SU-DHL-6 (cell line): ENCODE results near the gene MACC1.
"Not testable (repeated sequence)": the region's sequence is repeated elsewhere in the genome, so short reads cannot be mapped to it uniquely, and the experiment has no call there.

Experiments
- H2AFZ ChIP-seq: fragments of 200-600 bp; sonication (generic); 2 replicates; pipeline ENCODE4 v1.6.1; 2014; ENCODE audit warnings: low read depth, mild to moderate bottlenecking, moderate library complexity, mixed read lengths, antibody characterized with exemption, low read length; ENCODE audit not compliant: severe bottlenecking
- H3F3A ChIP-seq: fragments of 200-600 bp; shearing (Covaris generic); 2 replicates; pipeline ENCODE4 v1.6.0; 2016; ENCODE audit warnings: antibody characterized with exemption, mild to moderate bottlenecking; ENCODE audit not compliant: insufficient read depth
- H3K27ac ChIP-seq: fragments of 200-600 bp; sonication (generic); 2 replicates; pipeline ENCODE4 v1.5.1; 2016; ENCODE audit warnings: low read depth, mild to moderate bottlenecking, low read length, moderate library complexity, mixed read lengths
- H3K27me3 ChIP-seq: fragments of 200-600 bp; sonication (generic), shearing (Covaris generic); 2 replicates; pipeline ENCODE4 v1.6.0; 2014; ENCODE audit warnings: mild to moderate bottlenecking, low read length
- H3K36me3 ChIP-seq: fragments of 200-600 bp; sonication (generic); 2 replicates; pipeline ENCODE4 v1.6.1; 2014; ENCODE audit warnings: mild to moderate bottlenecking, low read length, mixed read lengths
- H3K4me2 ChIP-seq: fragments of 300-600, 200-600 bp; shearing (Covaris generic), sonication (generic); 2 replicates; pipeline ENCODE4 v1.6.0; 2014; ENCODE audit warnings: low read length, low read depth, mild to moderate bottlenecking; ENCODE audit not compliant: poor library complexity, severe bottlenecking
- H3K4me3 ChIP-seq: fragments of 200-600 bp; sonication (generic); 2 replicates; pipeline ENCODE4 v1.5.1; 2014; ENCODE audit warnings: antibody characterized with exemption, low read length, mild to moderate bottlenecking, mixed read lengths; ENCODE audit not compliant: insufficient read depth, poor library complexity, severe bottlenecking
- H3K79me2 ChIP-seq: fragments of 200-600 bp; sonication (generic); 2 replicates; pipeline ENCODE4 v1.6.1; 2014; ENCODE audit warnings: mild to moderate bottlenecking, low read length, moderate library complexity; ENCODE audit not compliant: insufficient read depth
- H3K9ac ChIP-seq: fragments of 200-600 bp; sonication (generic); 2 replicates; pipeline ENCODE4 v1.7.0; 2014; ENCODE audit warnings: mild to moderate bottlenecking, low read length
- H3K9me2 ChIP-seq: fragments of 200-600 bp; sonication (generic); replicated peaks from 2 replicates; pipeline ENCODE4 v1.6.1; 2014; ENCODE audit warnings: low read length; ENCODE audit not compliant: insufficient read depth
- H3K9me3 ChIP-seq: fragments of 200-600 bp; sonication (generic); 2 replicates; pipeline ENCODE4 v1.6.1; 2014; ENCODE audit warnings: low read length, mixed read lengths; ENCODE audit not compliant: insufficient read depth
- H4K20me1 ChIP-seq: fragments of 200-600 bp; sonication (generic); 2 replicates; pipeline ENCODE4 v1.6.1; 2014; ENCODE audit warnings: low read depth, mild to moderate bottlenecking, antibody characterized with exemption, low read length, moderate library complexity, mixed read lengths
- CTCF ChIP-seq: fragments of 200-600 bp; sonication (generic); IDR thresholded peaks from one replicate; pipeline ENCODE4 v1.5.1; 2017; ENCODE audit warnings: antibody characterized with exemption, mild to moderate bottlenecking, low read length, moderate library complexity; ENCODE audit not compliant: insufficient read depth, poor library complexity, severe bottlenecking
- EZH2phosphoT487 ChIP-seq: fragments of 200-600 bp; sonication (generic), shearing (Covaris generic); conservative IDR thresholded peaks from 2 replicates; pipeline ENCODE4 v1.6.1; 2018; ENCODE audit warnings: mild to moderate bottlenecking, antibody characterized with exemption, low read length, moderate library complexity, mixed read lengths

The MACC1 gene

DNA sequence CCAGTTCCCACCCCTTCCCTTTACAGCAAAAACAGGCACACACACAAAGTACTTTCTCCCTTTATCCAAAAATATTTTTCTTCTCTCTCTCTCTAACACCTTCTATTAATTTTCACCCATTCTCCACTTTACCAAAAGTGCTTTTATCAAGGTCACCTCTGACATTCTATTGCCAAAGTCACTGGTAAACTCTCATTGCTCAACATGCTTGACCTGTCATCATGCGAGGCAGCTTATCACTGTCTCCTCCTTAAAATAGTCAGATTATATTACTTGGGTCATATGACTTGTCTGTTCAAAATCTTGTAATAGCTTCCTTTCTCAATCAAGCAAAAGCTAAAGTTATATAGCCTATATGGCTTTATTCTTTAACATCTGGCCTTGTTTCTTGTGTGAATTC, 28.6 kb downstream of the MACC1 start:
- H3K27ac ChIP-seq, result no peak overlapping the region
- H4K20me1 ChIP-seq, result no peaks in the 10 kb centered on the region
- H2AFZ ChIP-seq, result no peak overlapping the region
- H3F3A ChIP-seq, result peaks cover 8% of the 10 kb centered on the region; the same call in 1 of the 2 replicates
- peaks cover 24% of the 10 kb centered on the region for H3K36me3 ChIP-seq
- no peak overlapping the region for H3K4me3 ChIP-seq
- no peaks in the 10 kb centered on the region for H3K27me3 ChIP-seq
- no peaks in the 10 kb centered on the region for H3K9me3 ChIP-seq
- no peak overlapping the region for H3K9ac ChIP-seq
- TF ChIP-seq EZH2phosphoT487, result no peak
- TF ChIP-seq CTCF, result no peak
- H3K9me2 ChIP-seq, result no peaks in the 10 kb centered on the region
- H3K4me2 ChIP-seq, result no peak overlapping the region
- peaks cover 81% of the 10 kb centered on the region for H3K79me2 ChIP-seq

DNA sequence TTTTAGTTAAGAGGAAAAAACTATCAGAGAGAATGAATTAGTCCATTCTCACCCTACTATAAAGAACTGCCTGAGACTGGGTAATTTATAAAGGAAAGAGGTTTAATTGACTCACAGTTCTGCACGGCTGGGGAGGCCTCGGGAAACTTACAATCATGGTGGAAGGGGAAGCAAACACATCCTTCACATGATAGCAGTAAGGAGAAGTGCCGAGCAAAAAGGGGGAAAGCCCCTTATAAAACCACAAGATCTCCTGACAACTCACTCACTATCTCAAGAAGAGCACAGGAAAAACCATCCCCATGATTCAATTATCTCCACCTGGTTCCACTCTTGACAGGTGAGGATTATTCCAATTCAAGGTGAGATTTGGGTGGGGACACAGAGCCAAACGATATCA, 29.3 kb downstream of the MACC1 start:
- H3K4me2 ChIP-seq, H3F3A ChIP-seq, H3K9ac ChIP-seq, H3K9me3 ChIP-seq, H3K9me2 ChIP-seq, H3K27ac ChIP-seq, H4K20me1 ChIP-seq, H3K4me3 ChIP-seq, H3K27me3 ChIP-seq, H2AFZ ChIP-seq: not testable (repeated sequence)
- peaks cover 85% of the 10 kb centered on the region for H3K79me2 ChIP-seq
- H3K36me3 ChIP-seq, result peaks cover 24% of the 10 kb centered on the region

DNA sequence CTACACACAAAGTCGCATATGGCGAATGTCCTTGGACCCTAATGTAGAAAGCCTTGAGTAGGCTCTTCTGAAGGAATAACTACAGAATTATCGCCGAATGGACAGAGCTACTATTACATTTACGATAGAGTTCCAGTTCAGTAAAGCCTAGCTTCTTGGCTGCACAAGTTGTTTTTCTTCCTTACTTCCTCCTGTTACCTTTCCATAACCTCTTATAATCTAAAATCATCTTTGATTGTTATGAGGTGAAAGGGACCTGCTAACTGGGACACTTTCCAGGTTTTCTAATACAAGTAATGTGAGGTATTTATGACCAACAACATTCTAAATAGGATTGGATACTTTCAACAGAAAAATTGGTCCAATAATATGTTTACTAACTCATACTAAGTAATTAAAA, 31.2 kb downstream of the MACC1 start:
- H3K27me3 ChIP-seq, result no peaks in the 10 kb centered on the region

DNA sequence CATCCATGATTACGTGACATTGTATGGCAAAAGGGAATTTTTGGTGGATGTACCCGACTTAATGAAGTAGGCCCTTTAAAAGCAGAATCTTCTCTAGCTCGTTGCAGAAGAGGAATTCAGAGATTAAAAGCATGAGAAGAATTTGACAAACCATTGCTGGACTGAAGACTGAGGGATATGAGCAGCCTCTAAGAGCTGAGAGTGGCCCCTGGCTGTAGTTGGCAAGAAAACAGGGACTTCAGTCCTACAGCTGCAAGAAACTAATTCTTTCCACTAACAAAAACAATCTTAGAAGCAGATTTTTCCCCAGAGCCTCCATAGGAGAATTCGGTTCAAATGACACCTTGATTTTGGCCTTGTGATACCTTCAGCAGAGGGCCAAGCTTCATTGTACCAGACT, 34.1 kb downstream of the MACC1 start:
- Histone ChIP-seq H2AFZ (no peak overlapping the region), H3K4me3 (no peak overlapping the region), H3K9me3 (no peaks in the 10 kb centered on the region), H3K79me2 (peaks cover 74% of the 10 kb centered on the region), H3K27me3 (no peaks in the 10 kb centered on the region), H3K9ac (no peak overlapping the region), H3K36me3 (peaks cover 29% of the 10 kb centered on the region), H4K20me1 (no peaks in the 10 kb centered on the region), H3K4me2 (no peak overlapping the region), H3F3A (no peaks in the 10 kb centered on the region; the same call in 1 of the 2 replicates), H3K9me2 (no peaks in the 10 kb centered on the region), H3K27ac (no peak overlapping the region)
- TF ChIP-seq CTCF (no peak), EZH2phosphoT487 (no peak)

More for the DNA sequence above, 31.2 kb downstream of the MACC1 start:
- Histone ChIP-seq H3F3A (no peaks in the 10 kb centered on the region), H3K9ac (no peak overlapping the region), H3K27ac (no peak overlapping the region), H2AFZ (no peak overlapping the region), H4K20me1 (no peaks in the 10 kb centered on the region), H3K4me2 (no peak overlapping the region), H3K9me2 (no peaks in the 10 kb centered on the region), H3K36me3 (peaks cover 30% of the 10 kb centered on the region), H3K9me3 (no peaks in the 10 kb centered on the region), H3K79me2 (peaks cover 82% of the 10 kb centered on the region), H3K4me3 (no peak overlapping the region)
- TF ChIP-seq CTCF (no peak), EZH2phosphoT487 (no peak)
